ENCODE results near the gene CCDC106.

The CCDC106 gene

GRCh38 chr19:55693336-55693974, 45.4 kb downstream of the CCDC106 start:
- H3K4me3 ChIP-seq (ENCODE audit: low read depth, low read length): no peak overlapping the region

- no peak overlapping the region for H3K4me3 ChIP-seq (ENCODE audit: low read depth, low read length)
Observed at GRCh38 chr19:55694241-55694655, 46.2 kb downstream of the CCDC106 start.

- H3K4me3 ChIP-seq (ENCODE audit: low read depth, low read length): no peak overlapping the region
Observed at GRCh38 chr19:55694656-55695491, 46.9 kb downstream of the CCDC106 start.

- no peak overlapping the region for H3K4me3 ChIP-seq (ENCODE audit: low read depth, low read length)
Observed at GRCh38 chr19:55695511-55696290, 47.7 kb downstream of the CCDC106 start.

GRCh38 chr19:55696301-55697068, 48.5 kb downstream of the CCDC106 start:
- no peak overlapping the region for H3K4me3 ChIP-seq (ENCODE audit: low read depth, low read length)

GRCh38 chr19:55697069-55697440, 49.0 kb downstream of the CCDC106 start:
- no peak overlapping the region for H3K4me3 ChIP-seq (ENCODE audit: low read depth, low read length)

- no peak overlapping the region for H3K4me3 ChIP-seq (ENCODE audit: low read depth, low read length)
Observed at GRCh38 chr19:55697698-55698097, 49.7 kb downstream of the CCDC106 start.

GRCh38 chr19:55698256-55698655, 50.2 kb downstream of the CCDC106 start:
- no peak overlapping the region for H3K4me3 ChIP-seq (ENCODE audit: low read depth, low read length)

- H3K4me3 ChIP-seq (ENCODE audit: low read depth, low read length): no peak overlapping the region
Observed at GRCh38 chr19:55699221-55699620, 51.2 kb downstream of the CCDC106 start.

- no peak overlapping the region for H3K4me3 ChIP-seq (ENCODE audit: low read depth, low read length)
Observed at GRCh38 chr19:55700813-55701212, 52.8 kb downstream of the CCDC106 start.

GRCh38 chr19:55702131-55702627, 54.2 kb downstream of the CCDC106 start:
- no peak overlapping the region for H3K4me3 ChIP-seq (ENCODE audit: low read depth, low read length)
